HG03442 (cell line): ENCODE data around the gene TMEM132C.

ENCODE experiments used
- ATAC-seq: cut with Tn5 transposase; IDR thresholded peaks from one replicate; pipeline ENCODE4 v1.9.1; 2021; ENCODE audit warnings: mild to moderate bottlenecking, moderate library complexity; ENCODE audit not compliant: unreplicated experiment

TMEM132C gene

DNA sequence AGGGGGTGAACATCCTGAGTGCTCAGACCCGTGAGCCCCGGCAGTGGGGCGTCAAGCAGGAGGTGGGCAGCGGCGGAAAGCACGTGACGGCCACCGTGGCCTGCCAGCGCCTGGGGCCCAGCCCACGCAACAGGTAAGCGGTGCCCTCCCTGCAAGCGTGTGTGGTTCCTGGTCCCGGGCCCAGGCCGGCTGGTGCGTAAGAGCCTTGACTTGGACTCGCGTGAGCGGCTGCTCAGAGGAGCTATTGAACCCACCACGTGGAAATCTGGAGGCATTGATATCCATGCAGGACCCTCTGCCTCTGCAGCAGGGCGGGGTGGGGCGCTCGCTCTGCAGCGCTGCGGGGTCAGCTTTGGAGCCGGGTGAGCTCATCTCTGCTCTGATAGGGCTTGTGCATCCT is 277.0 kb downstream of the TMEM132C start:
- ATAC-seq: no peak

DNA sequence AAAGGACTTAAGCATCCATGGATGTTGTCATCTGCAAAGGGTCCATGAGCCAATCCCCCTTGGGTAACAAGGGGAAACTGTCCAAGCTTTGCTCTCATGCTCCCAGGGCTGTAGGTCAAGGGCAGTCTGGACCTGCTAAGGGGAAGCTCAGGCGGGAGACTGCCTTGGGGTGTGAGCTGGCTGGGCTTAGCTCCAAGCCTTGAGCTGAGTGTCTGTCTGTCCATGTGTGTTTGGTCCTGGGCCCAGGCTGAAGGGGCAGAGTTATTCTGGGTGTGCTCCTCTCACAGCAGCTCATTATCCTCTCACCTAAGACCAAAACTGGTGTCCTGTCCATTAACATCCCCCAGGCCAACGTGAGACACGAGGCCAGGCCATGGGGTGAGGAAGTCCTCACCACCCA is 282.0 kb downstream of the TMEM132C start:
- no peak for ATAC-seq

- no peak for ATAC-seq
Measured at GRCh38 chr12:128549601-128550218, 282.7 kb downstream of the TMEM132C start.

- no peak for ATAC-seq
Measured at GRCh38 chr12:128551266-128551665, 284.3 kb downstream of the TMEM132C start.

DNA sequence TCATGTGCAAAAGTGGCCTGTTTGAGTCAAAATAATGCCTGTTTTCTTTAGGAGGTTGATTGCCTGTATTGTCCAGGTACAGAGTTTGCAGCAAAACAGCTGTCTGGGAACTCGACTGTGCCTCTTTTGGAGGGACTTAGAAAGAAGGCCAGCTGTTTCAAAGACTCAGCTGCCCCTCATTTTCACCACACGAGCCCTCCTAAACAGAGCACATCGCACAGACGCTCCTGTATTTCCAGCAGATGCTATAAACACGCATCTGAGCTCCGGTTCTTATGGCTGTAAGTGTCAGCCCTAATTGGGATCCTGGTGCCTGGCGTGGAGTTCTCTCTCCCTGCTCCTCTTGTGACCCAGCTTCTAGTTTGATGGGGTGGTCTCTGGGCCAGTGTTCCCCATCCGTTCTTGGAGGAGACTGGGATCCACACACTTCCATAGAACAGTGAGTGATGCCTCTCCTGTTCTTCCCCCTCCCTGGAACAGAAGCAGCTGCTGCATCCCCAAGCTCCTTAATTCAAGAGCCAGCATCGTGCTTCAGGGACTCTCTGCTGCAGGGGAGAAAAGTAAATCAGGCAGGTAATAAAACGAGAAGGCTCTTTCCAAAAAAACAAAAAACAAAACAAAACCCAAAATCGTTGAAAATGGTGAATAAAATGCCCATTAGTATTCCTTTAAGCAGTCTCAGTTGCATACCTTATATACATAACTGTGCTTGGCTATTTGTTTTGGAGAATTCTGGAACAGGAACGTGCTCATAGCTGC is 287.8 kb downstream of the TMEM132C start:
- no peak for ATAC-seq

- ATAC-seq: no peak
Measured at GRCh38 chr12:128557231-128557630, 290.3 kb downstream of the TMEM132C start.

DNA sequence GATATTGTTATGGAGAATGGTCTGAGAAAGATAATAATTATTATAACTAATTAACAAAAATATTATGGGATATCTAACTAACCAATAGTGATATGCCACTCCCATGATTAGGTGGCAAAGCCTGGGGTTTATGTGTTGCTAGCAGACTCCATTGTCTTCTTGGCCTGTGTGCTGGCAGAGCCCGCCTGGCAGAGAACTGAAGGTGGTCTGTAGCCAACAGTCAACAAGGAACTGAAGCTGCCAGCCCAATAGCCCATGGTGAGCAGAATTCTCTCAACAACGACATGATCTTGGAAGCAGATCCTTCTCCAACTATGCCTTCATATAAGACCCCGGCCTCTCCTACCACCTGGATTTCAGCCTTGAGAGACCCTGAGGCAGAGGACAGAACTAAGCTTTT is 298.0 kb downstream of the TMEM132C start:
- ATAC-seq: no peak

GRCh38 chr12:128567730-128568129 is 300.8 kb downstream of the TMEM132C start:
- ATAC-seq: no peak

DNA sequence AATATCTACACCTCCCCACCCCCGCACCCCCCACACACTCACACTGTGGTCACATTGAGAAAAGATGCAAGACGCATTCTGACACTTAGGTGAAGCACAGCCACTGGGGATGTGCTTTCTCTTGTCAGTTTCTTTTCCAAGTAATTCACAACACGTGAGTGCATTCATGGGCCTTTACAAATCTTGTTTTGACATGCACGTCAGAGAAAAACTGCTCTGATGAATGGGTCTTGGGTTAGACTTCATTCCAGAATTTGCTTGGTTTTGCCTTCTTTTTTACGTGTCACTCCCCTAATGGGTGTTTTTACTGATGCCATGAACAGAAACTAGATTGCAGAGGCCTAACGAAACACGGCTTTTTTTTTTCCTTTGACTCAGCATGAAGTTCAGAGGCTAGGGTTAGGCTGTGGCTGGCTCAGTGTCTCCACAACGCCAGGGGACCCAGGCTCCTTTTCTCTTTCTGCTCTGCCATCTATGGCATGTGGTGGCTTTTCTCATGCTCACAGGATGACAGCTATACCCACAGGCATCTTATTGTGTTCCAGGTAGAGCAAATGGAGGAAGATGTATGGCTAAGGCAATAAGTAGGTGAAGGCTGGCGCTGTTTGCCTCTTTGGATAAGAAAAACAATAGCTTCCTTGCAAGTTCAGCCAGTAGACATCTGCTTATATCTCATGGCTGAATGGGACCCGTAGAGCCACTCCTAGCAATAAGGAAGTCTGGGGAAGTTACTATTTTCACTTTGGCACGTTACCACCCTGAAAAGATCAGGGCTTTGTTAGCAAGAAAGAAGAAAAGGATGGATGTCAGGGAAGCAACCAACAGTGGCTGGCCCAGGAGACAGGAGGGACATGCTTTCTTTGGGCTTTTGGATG is 303.5 kb downstream of the TMEM132C start:
- peak; percentile 74 for ATAC-seq

DNA sequence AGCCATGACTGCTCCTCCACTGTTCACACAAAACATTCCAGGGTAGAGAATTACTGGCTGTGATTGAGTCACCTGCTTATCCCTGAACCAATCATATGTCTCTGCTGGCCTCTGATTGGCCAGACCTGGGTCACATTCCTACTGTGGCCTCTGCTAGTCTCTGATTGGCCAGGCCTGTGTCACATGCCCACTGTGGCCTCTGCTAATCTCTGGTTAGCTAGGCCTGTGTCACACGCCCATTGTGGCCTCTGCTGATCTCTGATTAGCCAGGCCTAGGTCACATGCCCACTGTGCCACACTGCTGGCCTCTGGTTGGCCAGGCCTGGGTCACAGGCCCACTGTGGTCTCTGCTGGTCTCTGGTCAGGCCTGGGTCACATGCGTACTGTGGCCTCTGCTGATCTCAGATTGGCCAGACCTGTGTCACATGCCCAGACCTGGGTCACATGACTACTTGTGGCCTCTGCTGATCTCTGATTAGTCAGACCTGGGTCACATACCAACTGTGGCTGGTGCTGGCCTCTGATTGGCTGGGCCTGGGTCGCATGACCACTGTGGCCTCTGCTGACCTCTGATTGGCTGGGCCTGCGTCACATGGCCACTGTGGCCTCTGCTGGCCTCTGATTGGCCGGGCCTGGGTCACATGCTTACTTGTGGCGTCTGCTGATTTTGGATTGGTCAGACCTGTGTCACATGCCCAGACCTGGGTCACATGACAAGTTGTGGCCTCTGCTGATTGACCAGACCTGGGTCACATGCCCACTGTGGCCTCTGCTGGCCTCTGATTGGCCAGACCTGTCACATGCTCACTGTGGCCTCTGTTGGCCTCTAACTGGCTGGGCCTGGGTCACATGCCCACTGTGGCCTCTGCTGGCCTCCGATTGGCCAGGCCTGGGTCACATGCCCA is 305.2 kb downstream of the TMEM132C start:
- no peak for ATAC-seq

GRCh38 chr12:128573907-128574306 is 306.9 kb downstream of the TMEM132C start:
- ATAC-seq: no peak

DNA sequence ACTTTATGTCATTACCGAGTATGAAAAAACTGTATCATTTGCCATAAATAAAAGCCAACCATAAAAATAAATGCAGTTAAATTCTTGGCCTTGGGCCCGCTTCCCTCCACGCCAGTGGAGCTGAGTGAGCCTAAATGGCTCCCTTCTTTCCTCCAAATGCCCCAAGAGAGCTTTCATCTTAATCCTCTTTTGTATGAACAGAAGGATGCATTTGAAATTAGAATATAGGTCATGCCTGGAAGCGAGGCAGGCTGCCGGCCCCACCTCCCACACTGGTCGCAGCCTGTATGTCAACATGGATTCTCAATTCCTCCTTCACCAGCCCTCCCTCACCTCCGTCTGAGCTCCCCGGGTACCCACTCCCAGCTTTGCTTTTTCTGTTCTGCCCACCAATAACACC is 311.1 kb downstream of the TMEM132C start:
- no peak for ATAC-seq

DNA sequence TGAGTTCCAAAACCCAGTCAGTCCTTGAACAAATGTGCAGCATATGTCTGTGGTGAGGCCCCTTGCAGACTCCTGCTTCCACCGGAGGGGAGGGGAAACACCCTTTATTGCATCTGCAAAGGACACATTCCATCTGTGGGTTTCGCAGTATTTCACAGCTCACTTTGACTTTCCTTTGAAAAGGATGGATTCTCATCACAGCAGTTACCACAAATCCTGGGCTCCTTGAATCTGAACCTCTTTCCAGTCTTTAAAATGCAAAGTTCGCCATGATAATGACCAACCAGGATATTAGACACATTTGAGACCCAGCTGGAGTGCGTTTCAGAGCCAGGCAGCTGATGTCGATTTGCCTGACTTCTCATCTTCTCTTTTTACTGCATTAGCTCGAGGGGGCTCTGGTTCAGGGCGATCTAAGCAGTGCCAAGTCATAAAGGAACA is 314.4 kb downstream of the TMEM132C start:
- no peak for ATAC-seq

GRCh38 chr12:128583453-128583852 is 316.5 kb downstream of the TMEM132C start:
- ATAC-seq: no peak

- no peak for ATAC-seq
Measured at GRCh38 chr12:128586451-128587029, 319.6 kb downstream of the TMEM132C start.

- ATAC-seq: no peak
Measured at GRCh38 chr12:128587918-128588317, 320.9 kb downstream of the TMEM132C start.

DNA sequence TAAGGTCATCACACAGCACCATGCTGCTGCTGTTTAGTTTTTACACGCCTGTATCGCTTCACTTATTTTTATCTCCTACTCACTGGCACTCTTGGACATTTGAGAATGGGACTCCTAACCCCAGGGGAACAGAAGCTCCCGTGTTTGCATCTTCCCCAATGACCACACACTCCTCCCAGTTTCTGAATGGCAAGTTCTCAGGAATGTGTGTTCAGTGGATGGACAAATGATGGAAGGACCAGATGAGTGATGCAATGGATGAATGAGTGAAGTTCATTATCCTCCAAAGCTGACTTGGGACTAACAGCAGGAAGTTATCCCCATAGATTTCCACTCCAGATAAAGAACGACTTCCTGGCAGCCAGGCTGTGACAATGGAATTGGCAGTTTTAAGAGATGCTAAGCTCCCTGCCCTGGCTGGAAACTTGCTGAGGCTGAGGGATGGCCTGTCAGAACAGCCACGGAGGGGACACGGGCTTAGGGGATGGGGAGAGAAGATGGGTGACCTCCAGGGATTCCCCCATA is 325.3 kb downstream of the TMEM132C start:
- no peak for ATAC-seq

- ATAC-seq: no peak
Measured at GRCh38 chr12:128594521-128594920, 327.6 kb downstream of the TMEM132C start.

- no peak for ATAC-seq
Measured at GRCh38 chr12:128595609-128596008, 328.6 kb downstream of the TMEM132C start.

DNA sequence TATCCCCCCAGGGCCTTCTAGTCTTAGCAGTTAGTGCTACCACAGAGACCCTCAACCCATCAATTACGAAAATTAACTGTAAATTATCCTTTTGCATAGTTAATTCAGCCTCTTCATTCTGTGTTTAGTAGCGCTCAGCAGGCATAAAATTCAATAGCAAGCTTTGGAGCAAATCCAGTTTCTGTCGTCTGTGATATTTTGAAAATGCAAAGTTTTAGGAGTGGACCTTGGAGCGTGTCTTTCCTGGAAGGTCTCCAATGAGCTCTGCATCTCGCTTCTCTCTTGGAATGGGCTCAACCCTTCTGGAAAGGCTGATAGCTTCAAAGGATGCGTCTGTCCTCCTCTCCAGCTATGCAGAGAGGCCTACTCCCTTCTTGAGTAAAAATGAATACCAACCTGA is 333.9 kb downstream of the TMEM132C start:
- no peak for ATAC-seq
